ENCODE data around the gene SLC4A3.

SLC4A3 gene

DNA sequence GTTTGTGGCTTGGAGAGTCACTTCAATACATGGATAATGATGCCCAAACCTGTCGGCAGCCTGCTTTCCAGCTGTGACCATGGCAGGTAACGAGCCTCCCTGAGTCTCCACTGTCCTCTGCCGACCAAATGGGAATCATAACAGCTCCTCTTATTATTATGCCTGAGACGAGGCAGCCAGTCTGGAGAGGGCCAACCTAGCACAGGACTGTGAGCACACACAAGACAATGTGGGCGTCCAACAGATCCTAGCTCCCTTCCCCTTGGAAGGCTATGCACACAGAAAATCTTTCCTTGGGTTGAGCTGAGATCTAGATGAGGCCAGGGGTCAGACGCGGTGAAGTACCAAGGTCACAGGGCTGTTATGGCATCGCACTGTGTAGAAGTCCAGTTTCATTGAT is 890 bp upstream of the SLC4A3 start:
- no peak for TF ChIP-seq CTCF (IDR thresholded peaks at IDR 0.05; ENCODE audit: borderline replicate concordance, insufficient read depth, low read depth, low read length)
- no peak overlapping the region for H3K4me3 ChIP-seq (ENCODE audit: low read depth, low read length)

DNA sequence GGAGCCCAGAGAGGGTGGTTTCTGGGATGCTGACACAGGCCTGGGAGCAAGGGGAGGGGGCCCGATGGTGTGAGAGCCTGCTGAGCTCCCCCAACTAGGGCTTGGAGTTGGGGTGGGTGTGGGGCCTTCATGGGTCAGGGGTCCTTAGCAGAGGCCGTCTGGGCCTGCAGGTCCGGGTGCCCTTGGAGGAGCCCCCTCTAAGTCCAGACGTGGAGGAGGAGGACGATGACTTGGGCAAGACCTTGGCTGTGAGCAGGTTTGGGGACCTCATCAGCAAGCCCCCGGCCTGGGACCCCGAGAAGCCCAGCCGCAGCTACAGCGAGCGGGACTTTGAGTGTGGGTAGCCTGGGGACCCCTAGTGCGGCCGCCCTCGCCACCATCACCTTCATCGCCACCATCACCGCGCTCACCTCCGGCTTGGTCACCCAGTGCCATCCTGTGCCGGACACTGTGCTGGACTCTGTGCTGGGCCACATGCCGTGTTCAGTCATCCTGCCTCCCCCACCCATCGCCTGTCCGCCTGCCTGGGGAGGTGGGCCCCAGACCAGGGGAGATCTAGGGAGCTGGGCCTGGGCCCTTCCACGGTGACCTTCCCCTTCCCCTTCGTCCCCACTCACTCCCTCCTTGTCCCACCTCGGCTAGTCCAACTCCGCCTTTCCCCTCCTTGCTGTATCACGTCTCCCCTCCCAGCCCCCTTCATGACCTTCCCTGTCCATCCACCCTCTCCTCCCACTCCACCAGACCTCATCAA is 980 bp downstream of the SLC4A3 start:
- no peak for TF ChIP-seq CTCF (IDR thresholded peaks at IDR 0.05; ENCODE audit: borderline replicate concordance, insufficient read depth, low read depth, low read length)
- no peak overlapping the region for H3K4me3 ChIP-seq (ENCODE audit: low read depth, low read length)

- H3K4me3 ChIP-seq (ENCODE audit: low read depth, low read length) = no peak overlapping the region
- no peak for TF ChIP-seq CTCF (IDR thresholded peaks at IDR 0.05; ENCODE audit: borderline replicate concordance, insufficient read depth, low read depth, low read length)
These were observed 1.8 kb downstream of the SLC4A3 start for GRCh38 chr2:219628986-219629901.

GRCh38 chr2:219629976-219630695 is 2.7 kb downstream of the SLC4A3 start:
- no peak overlapping the region for H3K4me3 ChIP-seq (ENCODE audit: low read depth, low read length)
- TF ChIP-seq CTCF (IDR thresholded peaks at IDR 0.05; ENCODE audit: borderline replicate concordance, insufficient read depth, low read depth, low read length) = no peak

DNA sequence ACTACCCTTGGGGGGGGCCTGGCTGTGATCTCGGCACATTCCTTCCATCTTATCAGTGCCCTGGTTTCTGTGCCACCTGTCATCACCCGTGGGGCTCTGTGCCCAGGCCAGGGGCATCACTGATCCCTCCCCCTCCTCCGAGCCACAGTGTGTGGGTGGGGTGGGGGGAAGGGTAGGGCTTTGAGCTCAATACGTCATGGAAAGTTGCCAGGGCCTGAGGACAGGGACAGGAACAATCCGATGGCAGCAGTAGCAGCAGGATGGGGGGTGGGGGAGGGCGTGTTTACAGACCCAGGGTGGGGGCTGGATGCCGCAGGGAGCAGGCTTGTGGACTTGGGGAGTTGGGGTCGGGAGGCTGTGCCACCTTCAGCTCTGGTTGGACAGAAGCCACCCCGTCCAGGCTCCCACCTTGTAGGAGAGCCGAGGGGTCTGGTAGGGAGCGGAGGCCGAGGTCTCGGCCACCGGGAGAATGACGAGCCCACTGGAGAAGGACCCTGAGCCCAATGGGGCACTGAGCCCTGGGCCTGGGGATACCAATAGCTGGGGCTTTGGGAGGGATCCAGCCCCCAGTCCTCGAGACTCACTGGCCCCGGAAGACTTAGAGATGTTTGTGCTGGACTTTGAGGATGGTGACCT is 3.5 kb downstream of the SLC4A3 start:
- H3K4me3 ChIP-seq (ENCODE audit: low read depth, low read length) = no peak overlapping the region
- TF ChIP-seq CTCF (IDR thresholded peaks at IDR 0.05; ENCODE audit: borderline replicate concordance, insufficient read depth, low read depth, low read length) = no peak

DNA sequence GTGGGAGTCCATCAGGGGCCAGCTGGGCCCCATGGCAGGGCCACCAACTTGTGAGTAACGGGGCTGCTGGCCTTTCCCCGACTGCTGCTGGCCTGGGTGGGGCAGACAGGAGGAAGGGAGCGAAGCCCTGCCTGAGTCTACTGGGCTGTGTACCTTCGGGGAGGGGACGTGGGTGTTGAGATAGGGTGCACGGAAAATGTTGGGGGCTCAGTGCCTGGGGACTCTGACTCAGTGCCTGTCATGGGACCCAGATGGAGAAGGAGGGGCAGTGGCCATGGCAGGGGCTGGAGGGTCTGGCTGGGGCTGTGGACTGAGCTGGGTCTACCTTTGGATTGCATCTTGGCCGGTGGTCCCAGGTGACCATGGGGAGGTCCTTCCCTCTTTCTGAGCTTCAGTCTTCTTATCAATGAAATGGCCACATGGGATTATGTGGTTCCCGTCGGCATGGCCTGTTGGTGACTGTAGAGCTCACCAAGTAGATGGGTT is 4.0 kb downstream of the SLC4A3 start:
- no peak for TF ChIP-seq CTCF (IDR thresholded peaks at IDR 0.05; ENCODE audit: borderline replicate concordance, insufficient read depth, low read depth, low read length)
- H3K4me3 ChIP-seq (ENCODE audit: low read depth, low read length) = no peak overlapping the region

Data from GM12875 (cell line).